Astrocyte of the hippocampus (primary cell): Measurements from ENCODE around the gene ATF7.
A peak's percentile ranks its signal among the peaks of the same experiment; 100 is the strongest.

Experiments
- DNase-seq: peaks from one replicate; pipeline ENCODE4 v3.0.0; 2011; ENCODE audit warnings: low read depth, low spot score

The ATF7 gene

DNA sequence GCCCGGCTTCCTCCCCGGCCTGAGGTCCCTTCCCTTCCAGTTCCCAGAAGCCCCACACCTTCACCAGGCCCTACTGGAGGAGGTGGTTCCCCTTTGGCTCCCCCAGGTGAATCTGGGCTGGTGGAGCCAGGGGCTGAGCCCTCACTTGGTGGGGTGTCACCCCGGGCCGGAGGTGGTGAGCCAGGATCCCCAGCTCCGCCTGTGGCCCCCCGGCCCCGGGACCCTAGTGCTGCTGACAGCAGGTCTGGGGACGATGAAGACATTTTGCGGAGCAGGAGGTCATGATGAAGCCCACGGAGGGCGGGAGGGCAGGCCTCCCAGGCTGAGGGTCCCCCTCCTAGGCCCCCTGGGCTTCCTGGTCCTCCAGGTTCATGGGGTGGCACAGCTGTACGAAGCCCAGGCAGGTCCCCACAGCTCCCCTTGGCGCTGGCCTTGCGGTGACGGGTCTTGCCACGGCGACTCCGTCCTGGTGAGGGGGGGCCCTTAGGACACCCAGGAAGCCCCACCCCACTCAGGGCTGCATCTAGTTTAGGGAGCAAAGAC, 143.5 kb downstream of the ATF7 start:
- no peak for DNase-seq

DNA sequence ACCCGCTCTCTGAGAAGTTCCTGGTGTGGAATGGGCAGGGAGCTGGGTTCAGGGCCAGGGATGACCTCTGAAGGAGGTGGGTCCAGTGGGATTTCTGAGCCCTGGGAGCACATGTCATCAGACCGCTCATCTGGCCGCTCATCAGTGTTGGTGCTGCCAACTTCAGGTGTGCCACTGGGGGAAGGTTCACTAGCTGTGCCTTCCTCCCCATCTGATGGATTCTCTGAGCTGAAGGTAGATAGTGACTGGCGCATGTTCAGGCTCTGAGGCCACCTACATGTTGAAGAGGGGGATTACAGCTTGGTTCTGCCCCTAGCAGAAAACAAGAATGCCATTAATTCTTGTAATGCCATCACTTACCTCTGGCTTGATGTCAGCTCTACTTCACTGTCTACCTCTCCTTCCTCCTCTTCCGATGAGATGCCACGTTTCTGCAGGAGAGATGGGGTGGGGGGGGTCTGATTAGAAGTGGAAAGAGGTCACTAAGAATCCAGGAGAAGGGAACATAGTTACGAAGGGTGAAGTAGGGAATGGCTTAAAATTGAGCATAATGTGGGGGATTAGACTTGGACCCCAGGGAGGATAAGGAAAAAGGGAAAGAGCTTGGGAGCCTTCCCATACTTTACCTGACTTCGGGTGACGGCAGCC, 144.1 kb downstream of the ATF7 start:
- DNase-seq, result peak; percentile 48

DNA sequence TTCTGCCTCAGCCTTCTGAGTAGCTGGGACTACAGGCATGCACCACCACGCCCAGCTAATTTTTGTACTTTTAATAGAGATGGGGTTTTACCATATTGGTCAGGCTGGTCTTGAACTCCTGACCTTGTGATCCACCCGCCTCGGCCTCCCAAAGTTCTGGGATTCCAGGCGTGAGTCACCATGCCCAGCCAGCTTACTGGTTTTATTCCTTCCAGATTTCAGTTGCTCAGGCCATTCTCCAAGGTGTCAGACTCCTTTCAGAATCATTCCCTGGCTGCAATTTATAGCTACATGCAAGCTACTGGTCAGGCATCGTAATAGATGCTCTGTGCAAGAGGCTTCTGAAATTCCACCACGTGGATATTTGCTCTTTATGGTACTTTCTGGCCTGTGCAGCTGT, 144.7 kb downstream of the ATF7 start:
- DNase-seq, result peak; percentile 44

DNA sequence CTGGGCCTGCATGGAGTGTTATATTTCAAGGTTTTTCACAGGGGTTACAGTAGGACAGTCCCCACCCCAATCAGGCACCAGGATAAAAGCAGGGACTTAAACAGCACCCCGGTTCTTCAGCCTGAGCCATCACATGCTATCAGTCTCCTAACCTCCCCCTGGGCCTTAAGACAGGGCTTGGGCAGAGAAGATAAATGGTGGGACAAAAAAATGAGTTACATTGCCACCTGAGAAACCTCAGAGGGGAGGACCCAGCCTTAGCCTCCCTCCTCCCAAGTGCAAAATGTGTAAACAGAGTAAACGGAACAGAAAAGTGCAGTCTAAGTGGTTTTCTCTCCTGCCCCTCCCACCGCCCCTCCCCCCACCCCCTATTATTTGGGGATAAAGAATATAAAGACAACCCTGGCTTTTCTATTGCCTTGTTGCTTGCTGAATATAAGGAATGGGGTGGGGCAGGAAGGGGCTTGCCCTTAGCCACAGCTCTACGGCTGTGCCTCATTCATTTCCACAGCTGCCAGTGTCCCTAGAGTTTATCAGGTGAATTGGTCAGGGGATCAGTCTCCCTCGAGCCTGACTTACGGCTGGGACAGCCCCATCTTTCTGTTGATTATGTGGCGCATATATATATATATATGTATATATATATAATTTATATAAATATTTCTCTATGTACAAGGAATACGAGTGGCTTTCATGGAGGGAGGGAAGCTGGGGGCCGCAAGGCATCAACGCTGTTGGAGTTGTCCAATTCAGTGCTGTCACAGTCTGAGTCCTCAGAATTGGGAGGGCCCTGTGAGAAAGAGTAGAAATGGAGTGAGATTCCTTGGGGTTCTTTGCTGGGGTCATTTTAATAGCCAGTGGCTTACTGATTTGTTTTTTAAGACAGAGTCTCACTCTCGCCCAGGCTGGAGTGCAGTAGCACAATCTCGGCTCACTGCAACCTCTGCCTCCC, 145.4 kb downstream of the ATF7 start:
- no peak for DNase-seq

DNA sequence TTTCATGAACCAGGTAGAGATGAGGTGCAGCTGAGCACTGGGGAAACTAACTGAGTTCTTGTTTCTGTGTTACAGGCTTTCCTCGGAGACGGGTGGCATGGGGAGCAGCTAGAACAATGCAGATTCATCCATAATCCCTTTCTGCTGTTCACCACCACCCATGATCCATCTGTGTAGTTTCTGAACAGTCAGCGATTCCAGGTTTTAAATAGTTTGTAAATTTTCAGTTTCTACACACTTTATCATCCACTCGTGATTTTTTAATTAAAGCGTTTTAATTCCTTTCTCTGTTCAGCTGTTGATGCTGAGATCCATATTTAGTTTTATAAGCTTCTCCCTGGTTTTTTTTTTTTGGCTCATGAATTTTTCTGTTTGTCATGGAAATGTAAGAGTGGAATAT, 146.9 kb downstream of the ATF7 start:
- no peak for DNase-seq

DNA sequence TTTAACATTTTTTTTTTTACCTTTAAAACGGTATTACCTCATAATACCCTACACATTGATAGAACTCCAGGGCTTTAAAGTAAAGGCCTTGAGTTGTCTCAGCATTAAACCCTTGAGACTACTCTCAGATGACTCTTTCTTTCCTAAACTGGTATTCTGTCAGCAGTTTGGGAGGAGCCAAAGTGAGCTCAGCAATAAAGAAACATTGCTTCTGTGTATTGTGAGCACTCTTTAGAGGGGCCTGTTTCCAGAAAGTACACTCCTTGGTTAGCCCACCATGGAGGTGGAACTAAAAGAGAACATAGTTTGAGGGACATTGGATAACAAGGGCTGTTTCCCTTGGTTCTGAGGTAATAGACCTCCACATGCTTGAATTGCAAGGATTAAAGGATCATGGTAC, 147.3 kb downstream of the ATF7 start:
- DNase-seq, result no peak

DNA sequence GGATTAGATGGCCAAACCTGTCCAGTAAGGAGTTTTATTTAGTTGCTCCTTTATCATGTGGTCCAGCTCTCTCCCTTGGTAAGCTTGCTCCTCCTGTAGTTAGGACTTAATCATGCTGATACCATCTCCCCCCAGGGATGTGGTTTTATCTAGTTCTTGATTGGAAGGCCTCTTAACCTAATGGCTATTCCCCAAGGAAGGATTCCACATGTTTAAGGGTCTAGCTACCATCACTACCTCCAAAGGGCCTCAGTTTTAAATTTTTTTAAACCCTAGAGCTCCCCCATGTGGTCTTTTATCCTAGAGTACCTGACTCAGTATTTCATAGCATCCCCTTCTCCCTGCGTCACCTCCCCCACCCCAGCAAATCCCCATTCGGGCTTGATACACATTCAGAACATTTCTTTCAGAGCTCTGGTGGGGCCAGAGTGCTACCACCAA, 149.4 kb downstream of the ATF7 start:
- peak; percentile 39 for DNase-seq

DNA sequence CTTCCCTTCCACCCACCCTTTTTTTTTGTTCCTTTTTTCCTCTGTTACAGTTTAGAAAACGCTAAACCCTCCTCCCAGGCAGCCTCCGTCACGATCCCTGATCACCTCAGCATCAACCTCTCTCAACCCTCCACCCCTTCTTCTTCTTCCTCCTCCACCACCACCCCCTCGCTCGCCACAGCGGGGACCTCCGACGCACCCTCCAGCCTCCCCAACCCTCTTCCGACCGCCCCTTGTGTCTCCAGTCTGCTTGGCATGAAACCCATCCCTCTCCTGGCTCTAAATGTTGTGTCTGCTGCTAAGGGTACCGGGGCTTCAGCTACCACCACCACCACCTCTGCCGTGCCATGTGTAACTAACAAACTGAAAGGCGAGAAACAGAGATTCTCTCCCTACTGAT, 151.4 kb downstream of the ATF7 start:
- no peak for DNase-seq

DNA sequence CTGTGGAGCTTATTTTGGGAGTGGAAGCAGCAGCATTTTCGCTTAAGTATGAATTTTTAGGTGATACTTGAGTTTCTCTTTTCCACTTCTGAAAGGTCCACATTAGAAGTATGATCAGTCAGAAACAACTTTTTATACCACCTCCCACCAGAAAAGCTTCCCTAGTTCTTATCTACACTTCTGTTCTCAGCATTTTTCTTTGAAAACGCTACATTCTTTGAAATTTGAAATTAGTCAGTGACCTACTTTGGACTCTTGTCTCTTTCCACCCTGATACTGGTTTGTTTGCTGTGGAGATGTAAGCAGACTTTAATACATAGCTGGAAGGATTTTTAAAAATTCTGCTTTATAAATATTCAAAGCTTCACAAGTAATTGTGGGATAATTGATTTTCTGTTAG, 152.1 kb downstream of the ATF7 start:
- DNase-seq, result no peak

DNA sequence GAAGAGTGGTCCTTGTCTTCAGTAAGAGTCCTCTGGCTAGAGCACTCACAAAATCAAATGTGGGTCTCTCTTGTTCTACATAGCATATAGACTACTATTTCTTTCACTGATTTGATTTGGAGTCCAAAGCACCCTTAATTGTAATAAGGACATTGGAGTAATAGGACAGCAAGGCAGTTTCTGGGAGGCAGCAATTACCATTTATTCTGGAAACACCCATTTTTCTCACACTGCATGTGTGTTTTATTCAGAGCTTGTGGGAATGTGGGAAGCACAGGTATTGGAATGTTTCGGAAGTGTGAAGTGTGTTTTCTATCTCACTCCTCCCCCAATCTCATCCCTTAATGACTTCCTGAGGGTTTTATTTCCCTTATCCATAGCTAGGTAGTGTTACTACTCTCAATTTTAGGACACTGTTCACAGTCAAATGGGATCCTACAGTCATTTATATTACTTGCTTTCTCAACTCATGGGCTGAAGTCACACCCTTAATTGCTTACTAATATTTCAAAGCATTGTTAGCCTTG, 154.1 kb downstream of the ATF7 start:
- DNase-seq, result no peak

DNA sequence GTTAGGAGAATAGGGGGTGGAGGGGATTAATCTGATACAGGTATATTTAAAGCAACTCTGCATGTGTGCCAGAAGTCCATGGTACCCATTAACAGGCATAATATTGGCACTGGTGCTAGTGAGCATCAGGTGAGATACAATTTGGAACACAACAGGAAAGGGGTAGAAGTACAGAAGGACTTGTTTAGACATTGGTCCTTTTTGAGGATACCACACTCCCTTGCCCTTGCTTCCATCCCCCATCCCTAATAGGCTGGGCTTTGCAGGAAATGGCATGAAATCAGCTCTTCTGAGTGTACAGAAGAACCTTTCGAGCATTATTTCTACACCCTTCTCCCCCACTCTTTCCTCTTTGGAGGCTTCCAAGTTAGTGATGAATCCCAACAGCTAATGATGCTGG, 157.9 kb downstream of the ATF7 start:
- DNase-seq, result no peak

DNA sequence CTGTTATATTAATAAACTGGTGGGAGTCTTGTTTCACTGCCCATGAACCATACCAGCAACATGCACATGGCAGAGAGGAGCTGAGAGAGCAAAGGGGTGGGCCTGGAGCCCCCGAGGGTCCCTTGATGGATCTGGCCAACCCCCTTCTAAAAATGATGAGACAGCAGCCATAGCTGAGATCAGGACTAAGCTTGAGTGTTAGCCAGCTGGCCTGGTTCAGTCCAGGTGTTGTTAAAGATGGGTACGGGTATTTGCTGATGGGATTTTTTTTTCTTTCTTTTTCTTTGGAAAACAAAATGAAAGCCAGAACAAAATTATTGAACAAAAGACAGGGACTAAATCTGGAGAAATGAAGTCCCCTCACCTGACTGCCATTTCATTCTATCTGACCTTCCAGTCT, 158.3 kb downstream of the ATF7 start:
- no peak for DNase-seq

DNA sequence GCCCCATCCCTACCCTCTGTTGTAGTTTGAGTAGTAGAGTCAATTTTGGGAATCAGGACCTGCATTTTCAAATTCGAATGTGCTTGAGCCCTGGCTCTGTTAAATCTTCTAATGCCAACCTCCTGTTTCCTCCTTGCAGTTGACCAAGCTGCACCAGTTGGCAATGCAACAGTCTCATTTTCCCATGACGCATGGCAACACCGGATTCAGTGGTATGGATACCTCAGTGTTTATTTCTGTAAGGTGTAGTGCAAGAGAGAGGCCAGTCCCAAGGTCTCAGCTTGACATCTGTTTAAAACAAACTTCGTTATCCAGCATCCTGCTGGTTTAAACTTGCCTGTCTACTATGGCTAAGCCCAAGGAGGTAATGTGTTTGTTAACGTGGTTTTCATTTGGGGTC, 159.1 kb downstream of the ATF7 start:
- DNase-seq, result no peak

DNA sequence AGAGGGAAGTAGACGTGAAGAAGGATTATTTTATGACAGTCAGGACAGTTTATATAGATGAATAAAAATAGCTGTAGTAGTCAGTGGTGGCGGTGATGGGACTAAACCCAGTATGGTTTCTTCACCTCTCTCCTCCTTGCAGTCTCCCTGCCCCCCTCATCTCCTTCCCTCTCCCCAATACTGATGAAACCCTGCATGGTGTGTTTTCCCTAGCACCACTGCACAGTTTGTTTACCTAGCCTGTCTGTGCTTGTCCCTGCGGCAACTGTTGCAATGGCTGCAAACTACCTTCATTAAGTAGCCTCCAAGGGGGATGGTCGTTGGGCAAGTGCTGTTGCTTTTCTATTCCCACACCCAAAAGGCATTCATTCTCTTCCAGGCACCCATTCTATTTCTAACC, 159.5 kb downstream of the ATF7 start:
- DNase-seq, result no peak

DNA sequence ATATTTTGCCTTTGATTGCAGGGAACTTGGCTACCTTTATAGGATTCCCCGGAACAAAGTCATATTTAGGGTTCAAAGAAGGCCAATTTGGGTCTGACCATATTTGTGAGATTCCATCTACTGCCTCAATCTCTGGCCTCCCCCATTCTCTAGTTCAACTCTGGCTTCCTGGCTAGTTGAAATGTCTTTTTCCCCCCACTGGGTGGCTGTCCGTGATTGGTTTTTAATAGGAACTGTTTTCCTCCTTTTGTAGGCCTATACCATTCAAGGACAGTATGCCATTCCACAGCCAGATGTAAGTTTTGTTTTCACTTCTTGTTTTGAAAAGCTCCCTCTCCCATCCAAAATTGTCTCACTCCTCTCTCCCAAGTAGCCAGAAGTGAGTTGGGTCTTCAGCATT, 160.5 kb downstream of the ATF7 start:
- no peak for DNase-seq

DNA sequence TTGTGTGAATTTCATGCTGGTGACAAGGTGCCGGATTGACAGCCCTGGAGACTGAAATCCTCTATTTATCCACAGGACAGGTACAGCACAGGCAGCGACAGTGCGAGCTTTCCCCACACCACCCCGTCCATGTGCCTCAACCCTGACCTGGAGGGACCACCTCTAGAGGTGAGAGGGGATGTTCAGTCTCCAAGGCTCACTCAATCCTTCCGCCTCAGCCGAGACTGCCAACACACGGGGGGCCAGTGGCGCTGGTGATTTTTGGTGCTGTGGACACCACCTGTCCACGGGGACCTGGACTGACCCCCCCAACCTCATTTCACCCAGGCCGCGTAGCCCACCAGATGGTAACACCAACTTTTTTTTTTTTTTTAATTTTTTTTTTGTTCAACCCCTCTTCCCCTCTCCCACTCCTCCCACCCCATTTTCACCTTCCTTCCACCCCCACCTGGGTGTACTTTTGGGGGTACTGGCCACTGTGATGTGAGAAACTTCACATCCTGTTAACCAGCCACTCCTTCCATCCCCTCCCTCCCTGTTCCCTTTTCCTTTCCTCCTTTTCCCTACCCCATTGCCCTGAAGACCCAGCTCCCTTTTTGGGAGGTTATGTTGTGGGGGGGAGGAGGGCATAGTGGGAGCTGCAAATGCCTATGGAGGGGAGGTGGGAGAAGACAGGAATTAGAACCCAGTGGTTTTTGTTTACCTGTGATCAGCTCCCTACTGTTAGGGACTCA, 161.3 kb downstream of the ATF7 start:
- no peak for DNase-seq

DNA sequence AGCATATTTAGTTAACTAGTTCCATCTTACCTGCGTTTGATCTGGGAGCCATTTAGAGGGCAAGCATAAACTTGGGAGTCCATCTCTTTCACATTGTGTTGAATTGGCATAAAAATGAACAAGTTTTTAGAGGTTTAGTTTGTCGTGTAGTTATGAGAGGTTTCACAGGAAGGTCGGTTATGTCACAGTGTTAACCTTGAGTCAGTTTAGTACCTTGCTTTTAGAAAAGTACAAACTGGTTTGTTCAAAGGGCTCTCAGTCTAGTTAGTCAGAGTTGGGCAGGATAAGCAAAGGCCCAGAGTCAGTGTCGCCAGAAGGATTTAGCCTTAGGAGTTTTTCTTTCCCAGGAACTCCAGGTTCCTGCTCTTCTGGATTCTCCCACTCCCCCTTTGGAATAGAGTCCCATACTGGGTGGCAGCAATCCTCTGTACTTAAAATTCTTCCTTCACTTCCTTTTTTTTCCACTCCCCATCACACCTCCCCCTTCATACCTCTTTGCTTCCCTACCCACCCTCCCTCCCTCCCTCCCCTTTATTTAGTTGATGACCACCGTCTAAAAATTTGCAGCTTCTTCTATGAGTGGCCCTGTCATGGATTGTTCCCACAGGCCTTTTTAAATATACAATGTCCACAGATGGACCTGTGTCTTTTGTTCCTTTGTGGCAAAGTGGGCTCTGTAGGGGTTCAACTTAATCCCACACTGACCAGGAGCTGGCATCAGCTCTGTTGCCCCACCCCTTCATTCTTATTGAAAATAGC, 162.2 kb downstream of the ATF7 start:
- no peak for DNase-seq

DNA sequence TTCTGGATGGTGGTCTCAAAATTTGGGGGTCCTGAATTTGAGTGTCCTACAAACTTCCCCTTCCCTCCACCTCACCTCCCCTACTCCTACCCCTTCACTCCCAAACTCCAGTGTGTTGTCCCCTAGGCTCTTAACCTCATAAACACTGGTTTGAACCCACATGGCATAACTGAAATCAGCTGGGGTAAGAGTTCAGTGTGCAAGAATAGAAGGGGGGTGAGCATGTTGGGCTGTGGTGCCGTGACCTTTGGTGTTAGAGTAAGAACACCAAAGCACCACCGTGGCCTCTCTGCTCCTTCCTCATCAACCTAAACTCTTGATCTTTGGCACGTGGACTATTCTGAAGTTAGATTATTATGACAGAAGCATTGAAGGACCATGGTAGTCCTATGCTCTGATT, 163.2 kb downstream of the ATF7 start:
- DNase-seq, result no peak

DNA sequence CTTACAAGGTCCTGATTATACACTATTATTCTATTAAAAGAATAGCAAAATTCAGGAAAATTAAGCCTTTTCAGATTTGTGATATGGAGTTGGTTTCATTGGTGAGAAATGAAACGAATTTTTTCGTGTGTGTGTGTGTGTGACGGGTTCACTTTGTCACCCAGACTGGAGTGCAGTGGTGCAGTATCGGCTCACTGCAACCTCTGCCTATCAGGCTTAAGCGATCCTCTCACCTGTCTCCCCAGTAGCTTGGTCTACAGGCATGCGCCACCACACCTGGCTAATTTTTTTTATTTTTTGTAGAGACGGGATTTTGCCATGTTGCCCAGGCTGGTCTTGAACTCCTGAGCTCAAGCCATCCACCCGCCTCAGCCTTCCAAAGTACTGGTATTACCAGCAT, 164.6 kb downstream of the ATF7 start:
- no peak for DNase-seq

DNA sequence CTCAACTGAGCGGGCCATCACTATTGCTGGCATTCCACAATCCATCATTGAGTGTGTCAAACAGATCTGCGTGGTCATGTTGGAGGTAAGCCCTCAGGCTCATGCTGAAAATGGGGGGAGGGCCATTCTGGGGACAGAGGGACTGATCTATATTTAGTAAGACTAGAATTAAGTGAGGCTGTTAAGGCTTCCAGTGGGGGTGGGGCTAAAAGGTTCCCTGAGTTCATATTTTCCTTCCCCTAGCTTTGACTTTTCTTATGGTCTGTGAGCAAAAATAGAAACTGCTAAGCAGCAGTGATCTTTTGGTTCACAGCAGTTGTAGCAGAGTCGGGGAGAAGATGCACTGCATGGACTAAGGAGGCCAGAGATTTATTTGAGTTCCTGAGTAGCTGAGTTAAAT, 165.1 kb downstream of the ATF7 start:
- DNase-seq, result no peak

DNA sequence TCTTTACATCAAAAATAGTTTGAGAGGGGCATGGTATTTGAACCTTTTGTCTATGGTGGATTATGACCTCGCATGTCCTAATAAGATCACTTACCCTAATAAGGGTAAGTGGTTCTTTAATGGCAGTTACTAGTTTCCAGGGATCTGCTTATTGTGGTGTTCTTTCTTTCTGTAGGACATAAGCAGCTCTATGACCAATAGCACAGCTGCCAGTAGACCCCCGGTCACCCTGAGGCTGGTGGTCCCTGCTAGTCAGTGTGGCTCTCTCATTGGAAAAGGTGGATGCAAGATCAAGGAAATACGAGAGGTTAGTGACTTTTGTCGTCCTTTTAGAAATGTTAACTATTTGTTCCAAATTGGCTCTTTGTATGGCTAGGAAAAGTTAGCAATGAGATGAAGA, 167.1 kb downstream of the ATF7 start:
- no peak for DNase-seq
